Measurements from ENCODE around the gene SNED1.

The SNED1 gene

DNA sequence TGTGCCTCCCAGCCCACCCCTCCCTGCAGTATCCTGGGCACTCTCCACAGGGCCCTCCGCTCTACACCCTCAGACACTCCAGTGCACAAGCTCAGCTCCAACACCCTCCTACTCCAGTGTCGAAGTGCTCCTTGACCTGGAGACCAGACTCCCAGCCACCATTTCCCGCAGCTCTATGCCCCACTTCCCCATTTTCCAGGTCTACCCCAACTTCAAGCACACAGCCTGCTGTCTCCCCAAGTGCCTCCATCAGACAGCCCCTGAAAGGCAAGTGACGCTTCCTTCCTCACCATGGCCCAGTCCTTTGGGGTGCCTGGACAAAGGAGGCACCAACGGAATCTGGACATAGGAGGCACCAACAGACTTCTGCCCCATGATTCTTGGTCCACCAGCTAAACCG is 143.6 kb downstream of the SNED1 start:
- no peak for DNase-seq (ENCODE audit: low read depth in 2 of 2, low spot score in 1 of 2)

- no peak for DNase-seq (ENCODE audit: low read depth in 2 of 2, low spot score in 1 of 2)
Measured at GRCh38 chr2:241142593-241142992, 144.2 kb downstream of the SNED1 start.

Data from stimulated activated CD8-positive, alpha-beta memory T cell treated with anti-CD3 and anti-CD28 coated beads, Interleukin-4, amount 100 ng/mL, for 1 hour (primary cell).